ENCODE data around the gene TRMT2A.

The TRMT2A gene

DNA sequence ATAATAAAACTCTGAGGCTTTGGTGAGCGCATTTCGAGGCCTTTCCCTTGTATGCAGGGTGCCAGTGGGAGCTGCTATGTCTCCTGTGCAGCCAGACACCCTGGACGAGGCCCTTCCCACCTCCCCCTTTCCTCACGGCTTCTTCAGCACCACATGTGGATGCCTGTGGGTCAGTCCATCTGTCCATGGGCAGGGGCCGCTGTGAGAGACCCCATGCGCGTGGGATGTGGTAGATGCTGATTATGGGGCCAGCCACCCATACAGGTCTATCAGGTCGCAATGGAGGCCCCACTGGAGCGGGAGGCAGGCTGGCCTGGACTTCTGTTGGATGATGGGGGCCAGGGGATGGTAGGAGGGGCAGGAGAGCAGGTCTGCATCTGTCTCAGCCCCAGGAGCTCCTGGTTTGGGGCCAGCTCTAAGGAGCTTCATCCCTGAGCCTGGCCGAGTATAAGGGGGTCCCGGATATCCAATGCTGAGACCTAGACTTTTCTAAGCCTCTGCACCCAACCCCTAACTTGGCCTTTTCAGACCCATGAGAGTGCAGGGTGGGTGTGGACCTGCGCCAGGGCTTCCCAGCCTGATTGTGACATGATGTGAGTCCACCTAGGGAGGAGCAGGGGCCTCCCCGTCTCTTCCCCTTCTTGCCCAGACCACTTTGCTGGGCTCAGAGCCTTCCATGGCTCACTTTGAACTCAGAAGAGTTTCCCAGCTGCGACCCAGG, 51.0 kb downstream of the TRMT2A start:
- ATAC-seq, result no peak
- TF ChIP-seq ZNF8 (CRISPR knock-in tag; IDR thresholded peaks at IDR 0.05) (no peak), OSR1 (CRISPR knock-in tag; IDR thresholded peaks at IDR 0.05) (no peak), GLIS3 (CRISPR knock-in tag; IDR thresholded peaks at IDR 0.05) (no peak), ARNTL (CRISPR knock-in tag; IDR thresholded peaks at IDR 0.05; ENCODE audit: borderline replicate concordance, low read depth) (no peak), ZNF70 (CRISPR knock-in tag; IDR thresholded peaks at IDR 0.05) (no peak), TCF4 (CRISPR knock-in tag; IDR thresholded peaks at IDR 0.05; ENCODE audit: borderline replicate concordance) (no peak), ZNF565 (CRISPR knock-in tag; conservative IDR thresholded peaks at IDR 0.05; ENCODE audit: low read depth) (no peak), TOX (CRISPR knock-in tag; IDR thresholded peaks at IDR 0.05; ENCODE audit: borderline replicate concordance) (no peak), BACH2 (CRISPR knock-in tag; IDR thresholded peaks at IDR 0.05; ENCODE audit: borderline replicate concordance) (no peak), ISL1 (CRISPR knock-in tag; IDR thresholded peaks at IDR 0.05) (no peak), ZFP3 (CRISPR knock-in tag; IDR thresholded peaks at IDR 0.05) (no peak), ZC3H10 (CRISPR knock-in tag; IDR thresholded peaks at IDR 0.05) (no peak)
- TF ChIP-seq, protein P1, sequence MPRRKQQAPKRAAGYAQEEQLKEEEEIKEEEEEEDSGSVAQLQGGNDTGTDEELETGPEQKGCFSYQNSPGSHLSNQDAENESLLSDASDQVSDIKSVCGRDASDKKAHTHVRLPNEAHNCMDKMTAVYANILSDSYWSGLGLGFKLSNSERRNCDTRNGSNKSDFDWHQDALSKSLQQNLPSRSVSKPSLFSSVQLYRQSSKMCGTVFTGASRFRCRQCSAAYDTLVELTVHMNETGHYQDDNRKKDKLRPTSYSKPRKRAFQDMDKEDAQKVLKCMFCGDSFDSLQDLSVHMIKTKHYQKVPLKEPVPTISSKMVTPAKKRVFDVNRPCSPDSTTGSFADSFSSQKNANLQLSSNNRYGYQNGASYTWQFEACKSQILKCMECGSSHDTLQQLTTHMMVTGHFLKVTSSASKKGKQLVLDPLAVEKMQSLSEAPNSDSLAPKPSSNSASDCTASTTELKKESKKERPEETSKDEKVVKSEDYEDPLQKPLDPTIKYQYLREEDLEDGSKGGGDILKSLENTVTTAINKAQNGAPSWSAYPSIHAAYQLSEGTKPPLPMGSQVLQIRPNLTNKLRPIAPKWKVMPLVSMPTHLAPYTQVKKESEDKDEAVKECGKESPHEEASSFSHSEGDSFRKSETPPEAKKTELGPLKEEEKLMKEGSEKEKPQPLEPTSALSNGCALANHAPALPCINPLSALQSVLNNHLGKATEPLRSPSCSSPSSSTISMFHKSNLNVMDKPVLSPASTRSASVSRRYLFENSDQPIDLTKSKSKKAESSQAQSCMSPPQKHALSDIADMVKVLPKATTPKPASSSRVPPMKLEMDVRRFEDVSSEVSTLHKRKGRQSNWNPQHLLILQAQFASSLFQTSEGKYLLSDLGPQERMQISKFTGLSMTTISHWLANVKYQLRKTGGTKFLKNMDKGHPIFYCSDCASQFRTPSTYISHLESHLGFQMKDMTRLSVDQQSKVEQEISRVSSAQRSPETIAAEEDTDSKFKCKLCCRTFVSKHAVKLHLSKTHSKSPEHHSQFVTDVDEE (CRISPR knock-in tag; IDR thresholded peaks at IDR 0.05), result no peak
- TF ChIP-seq, protein P2, sequence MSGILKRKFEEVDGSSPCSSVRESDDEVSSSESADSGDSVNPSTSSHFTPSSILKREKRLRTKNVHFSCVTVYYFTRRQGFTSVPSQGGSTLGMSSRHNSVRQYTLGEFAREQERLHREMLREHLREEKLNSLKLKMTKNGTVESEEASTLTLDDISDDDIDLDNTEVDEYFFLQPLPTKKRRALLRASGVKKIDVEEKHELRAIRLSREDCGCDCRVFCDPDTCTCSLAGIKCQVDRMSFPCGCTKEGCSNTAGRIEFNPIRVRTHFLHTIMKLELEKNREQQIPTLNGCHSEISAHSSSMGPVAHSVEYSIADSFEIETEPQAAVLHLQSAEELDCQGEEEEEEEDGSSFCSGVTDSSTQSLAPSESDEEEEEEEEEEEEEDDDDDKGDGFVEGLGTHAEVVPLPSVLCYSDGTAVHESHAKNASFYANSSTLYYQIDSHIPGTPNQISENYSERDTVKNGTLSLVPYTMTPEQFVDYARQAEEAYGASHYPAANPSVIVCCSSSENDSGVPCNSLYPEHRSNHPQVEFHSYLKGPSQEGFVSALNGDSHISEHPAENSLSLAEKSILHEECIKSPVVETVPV (CRISPR knock-in tag; IDR thresholded peaks at IDR 0.05), result no peak

DNA sequence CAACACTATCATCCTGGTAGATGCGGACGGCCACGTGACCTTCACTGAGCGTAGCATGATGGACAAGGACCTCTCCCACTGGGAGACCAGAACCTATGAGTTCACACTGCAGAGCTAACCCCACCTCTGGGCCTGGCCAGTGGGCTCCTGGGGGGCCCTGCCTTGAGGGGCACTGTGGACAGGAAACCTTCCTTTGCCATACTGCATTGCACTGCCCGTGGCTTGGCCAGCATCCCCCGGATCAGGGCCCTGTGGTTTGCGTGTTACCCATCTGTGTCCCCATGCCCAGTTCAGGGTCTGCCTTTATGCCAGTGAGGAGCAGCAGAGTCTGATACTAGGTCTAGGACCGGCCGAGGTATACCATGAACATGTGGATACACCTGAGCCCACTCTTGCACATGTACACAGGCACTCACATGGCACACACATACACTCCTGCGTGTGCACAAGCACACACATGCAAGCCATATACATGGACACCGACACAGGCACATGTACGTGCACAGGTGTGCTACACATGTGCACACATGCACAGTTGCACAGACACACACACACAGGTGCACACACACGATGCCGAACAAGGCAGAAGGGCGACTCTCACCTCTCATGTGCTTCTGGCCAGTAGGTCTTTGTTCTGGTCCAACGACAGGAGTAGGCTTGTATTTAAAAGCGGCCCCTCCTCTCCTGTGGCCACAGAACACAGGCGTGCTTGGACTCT, 52.3 kb downstream of the TRMT2A start:
- TF ChIP-seq PPARA (CRISPR knock-in tag; IDR thresholded peaks at IDR 0.05; ENCODE audit: borderline replicate concordance), result no peak
- TF ChIP-seq RARB (CRISPR knock-in tag; IDR thresholded peaks at IDR 0.05), result no peak
- TF ChIP-seq ISL1 (CRISPR knock-in tag; IDR thresholded peaks at IDR 0.05), result no peak
- TF ChIP-seq ZFP30 (CRISPR knock-in tag; IDR thresholded peaks at IDR 0.05), result no peak
- no peak for TF ChIP-seq ZNF8 (CRISPR knock-in tag; IDR thresholded peaks at IDR 0.05)
- TF ChIP-seq, protein P1 (CRISPR knock-in tag; IDR thresholded peaks at IDR 0.05), result no peak
- no peak for TF ChIP-seq ESRRG (CRISPR knock-in tag; IDR thresholded peaks at IDR 0.05)
- TF ChIP-seq SNAI2 (CRISPR knock-in tag; IDR thresholded peaks at IDR 0.05), result no peak
- TF ChIP-seq, protein P3, sequence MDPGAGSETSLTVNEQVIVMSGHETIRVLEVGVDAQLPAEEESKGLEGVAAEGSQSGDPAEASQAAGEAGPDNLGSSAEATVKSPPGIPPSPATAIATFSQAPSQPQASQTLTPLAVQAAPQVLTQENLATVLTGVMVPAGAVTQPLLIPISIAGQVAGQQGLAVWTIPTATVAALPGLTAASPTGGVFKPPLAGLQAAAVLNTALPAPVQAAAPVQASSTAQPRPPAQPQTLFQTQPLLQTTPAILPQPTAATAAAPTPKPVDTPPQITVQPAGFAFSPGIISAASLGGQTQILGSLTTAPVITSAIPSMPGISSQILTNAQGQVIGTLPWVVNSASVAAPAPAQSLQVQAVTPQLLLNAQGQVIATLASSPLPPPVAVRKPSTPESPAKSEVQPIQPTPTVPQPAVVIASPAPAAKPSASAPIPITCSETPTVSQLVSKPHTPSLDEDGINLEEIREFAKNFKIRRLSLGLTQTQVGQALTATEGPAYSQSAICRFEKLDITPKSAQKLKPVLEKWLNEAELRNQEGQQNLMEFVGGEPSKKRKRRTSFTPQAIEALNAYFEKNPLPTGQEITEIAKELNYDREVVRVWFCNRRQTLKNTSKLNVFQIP (CRISPR knock-in tag; IDR thresholded peaks at IDR 0.05; ENCODE audit: borderline replicate concordance, low read depth), result no peak
- no peak for TF ChIP-seq TCF4 (CRISPR knock-in tag; IDR thresholded peaks at IDR 0.05; ENCODE audit: borderline replicate concordance)
- TF ChIP-seq ARNTL (CRISPR knock-in tag; IDR thresholded peaks at IDR 0.05; ENCODE audit: borderline replicate concordance, low read depth), result no peak
- no peak for TF ChIP-seq ZNF565 (CRISPR knock-in tag; conservative IDR thresholded peaks at IDR 0.05; ENCODE audit: low read depth)
- TF ChIP-seq, protein P2 (CRISPR knock-in tag; IDR thresholded peaks at IDR 0.05), result no peak
- no peak for TF ChIP-seq CSDC2 (CRISPR knock-in tag; IDR thresholded peaks at IDR 0.05)
- TF ChIP-seq, protein P4, sequence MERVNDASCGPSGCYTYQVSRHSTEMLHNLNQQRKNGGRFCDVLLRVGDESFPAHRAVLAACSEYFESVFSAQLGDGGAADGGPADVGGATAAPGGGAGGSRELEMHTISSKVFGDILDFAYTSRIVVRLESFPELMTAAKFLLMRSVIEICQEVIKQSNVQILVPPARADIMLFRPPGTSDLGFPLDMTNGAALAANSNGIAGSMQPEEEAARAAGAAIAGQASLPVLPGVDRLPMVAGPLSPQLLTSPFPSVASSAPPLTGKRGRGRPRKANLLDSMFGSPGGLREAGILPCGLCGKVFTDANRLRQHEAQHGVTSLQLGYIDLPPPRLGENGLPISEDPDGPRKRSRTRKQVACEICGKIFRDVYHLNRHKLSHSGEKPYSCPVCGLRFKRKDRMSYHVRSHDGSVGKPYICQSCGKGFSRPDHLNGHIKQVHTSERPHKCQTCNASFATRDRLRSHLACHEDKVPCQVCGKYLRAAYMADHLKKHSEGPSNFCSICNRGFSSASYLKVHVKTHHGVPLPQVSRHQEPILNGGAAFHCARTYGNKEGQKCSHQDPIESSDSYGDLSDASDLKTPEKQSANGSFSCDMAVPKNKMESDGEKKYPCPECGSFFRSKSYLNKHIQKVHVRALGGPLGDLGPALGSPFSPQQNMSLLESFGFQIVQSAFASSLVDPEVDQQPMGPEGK (CRISPR knock-in tag; IDR thresholded peaks at IDR 0.05; ENCODE audit: borderline replicate concordance), result no peak
- no peak for TF ChIP-seq TOX (CRISPR knock-in tag; IDR thresholded peaks at IDR 0.05; ENCODE audit: borderline replicate concordance)
- TF ChIP-seq ZFP3 (CRISPR knock-in tag; IDR thresholded peaks at IDR 0.05), result no peak
- TF ChIP-seq ZC3H10 (CRISPR knock-in tag; IDR thresholded peaks at IDR 0.05), result no peak
- no peak for ATAC-seq
